Stromal cell of bone marrow (primary cell): Measurements from ENCODE around the gene PLAC1.

Experiments
- DNase-seq: peaks from one replicate; pipeline ENCODE4 v3.0.0-alpha.2; 2012; ENCODE audit warnings: low read depth

The PLAC1 gene

DNA sequence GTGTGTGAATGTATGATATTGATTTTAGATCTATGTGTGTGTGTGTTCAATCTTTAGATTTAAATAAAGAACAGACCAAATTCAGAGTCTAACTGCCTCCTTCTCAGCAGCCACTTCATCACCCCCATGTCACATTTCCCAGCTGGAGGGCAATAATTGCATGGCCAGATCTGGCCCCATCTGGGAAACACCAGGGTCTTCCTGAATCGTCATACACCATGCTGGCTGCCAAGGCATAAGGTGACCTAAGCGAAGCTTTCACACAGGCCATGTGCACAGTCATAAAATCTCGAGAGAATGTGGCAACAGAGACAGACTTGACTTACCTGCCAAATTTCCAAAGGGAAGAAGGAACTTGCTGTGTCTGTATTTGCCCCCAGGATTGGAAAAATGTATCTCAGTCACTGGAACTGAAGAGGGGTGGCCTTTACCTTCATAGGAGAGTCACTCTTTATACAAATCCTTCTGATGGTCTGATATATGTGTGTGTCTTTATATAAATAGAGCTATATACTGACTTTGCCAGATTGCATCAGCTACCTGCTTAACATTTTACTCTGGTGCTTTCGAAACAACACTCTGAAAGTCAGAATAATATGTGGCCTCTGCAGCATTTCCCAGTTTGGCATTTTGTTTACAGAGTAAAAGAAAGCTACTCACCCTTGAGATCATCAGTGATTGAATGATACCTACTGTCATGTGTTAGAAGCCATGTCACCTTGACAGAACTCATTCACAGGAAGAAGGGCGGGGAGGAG, at the start of gene PLAC1:
PLAC1 (minus strand) TSS at position 470 of the 758 bp plus-strand sequence. CDS start 91,789 bp downstream, outside the sequence.
- no peak for DNase-seq

DNA sequence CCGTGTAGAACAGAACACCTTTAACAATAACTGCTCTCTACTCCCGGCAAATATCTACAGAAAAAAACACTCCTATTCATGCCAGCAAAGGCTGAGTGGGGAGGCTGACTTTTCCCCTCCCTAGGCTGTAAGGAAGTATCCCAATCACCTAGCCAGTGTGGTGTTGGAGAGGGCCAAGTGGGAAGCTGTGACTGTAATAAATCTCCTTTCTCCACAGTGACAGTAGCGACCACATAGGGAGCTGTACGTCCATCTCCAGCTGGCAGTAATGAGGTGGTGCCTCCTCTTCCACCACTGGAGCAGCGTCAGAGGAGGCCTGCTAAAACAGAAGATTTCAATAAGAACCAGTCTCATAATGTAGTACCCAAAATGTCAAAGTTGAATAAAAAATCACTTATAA, 47.9 kb upstream of the PLAC1 start:
- no peak for DNase-seq

GRCh38 chrX:134695999-134696398, 37.7 kb upstream of the PLAC1 start:
- DNase-seq = no peak

DNA sequence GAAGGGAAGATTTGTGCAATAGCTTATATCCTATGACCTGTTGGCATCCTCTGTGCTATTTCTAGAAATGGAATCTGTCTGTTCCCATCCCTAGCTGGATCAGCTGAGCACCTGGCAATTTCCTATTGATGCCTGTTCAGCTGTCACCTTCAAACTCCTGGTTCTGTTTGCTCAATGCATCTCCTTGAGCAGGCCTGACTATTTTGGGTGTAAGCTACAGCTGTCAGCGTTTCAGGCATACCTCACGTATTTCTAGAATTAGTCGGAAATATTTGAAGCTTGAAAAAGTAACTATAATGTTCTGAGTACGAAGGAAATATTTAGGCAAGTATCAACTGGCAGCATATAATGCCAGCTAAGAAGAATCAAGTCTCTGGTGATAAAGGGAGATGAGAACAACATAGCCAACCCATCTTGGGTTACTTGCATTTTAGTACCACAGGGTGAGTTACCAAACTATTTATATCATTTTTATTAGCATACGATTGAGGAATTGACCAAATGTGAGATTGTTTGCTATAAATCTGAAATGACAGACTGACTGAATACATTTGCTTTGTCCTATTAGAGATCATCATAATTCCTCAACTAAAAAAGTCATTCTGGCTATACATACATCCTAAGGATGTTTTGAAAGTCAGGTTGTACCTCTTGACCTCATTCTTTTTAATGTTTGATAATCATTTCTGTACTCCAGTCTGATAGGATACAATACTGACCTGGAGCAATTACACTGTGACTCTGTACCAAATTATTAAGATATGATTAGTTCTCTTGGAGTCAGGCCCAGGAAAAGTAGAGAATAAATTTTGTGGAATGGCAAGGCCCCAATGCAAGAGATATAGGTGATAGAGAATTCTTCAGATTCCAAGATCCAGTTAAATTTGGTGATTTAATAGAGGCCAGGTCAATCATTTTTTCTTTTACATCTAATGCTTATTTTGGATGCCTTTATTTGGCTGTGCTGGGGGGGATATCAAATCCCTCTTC, 36.4 kb upstream of the PLAC1 start:
- no peak for DNase-seq

DNA sequence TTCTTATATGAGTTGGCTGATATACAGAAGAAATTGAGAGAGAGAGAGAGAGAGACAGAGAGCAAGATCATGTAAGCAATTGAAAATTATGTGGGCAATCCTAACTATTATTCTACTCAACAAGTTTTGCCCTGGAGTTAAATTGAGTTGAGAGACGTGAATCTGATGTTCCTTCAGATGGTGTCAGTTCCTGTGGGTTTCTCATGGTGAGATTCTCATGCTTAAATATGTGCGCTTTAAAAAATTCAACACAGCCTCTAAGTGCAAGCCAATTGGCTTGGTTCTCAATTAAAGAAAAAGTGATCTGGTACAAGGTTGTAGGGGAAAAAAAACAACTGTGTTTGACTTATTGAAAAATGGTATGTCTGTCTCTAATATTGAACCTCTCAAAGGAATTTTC, 35.4 kb upstream of the PLAC1 start:
- no peak for DNase-seq

GRCh38 chrX:134692990-134693389, 34.7 kb upstream of the PLAC1 start:
- DNase-seq = peak; percentile 57

DNA sequence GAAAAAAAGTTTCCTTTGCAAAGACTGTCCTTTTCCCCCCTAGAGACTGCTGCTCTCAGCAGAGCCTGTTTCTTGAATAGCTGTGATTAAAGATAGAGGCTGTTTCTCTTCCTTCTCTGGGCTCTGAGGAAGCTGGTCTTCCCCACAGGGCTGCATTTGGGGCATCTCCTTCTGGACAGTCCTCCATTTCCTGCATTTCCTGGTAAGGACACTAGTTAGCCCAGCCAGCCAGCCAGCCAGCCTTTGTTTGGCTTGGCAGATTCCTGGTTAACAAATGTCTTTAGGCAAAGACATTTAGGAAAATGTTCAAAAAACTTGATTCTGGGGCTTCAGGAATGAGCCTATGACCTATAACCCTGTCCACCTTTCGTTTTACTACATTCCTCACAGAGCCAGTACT, 34.0 kb upstream of the PLAC1 start:
- DNase-seq = no peak

DNA sequence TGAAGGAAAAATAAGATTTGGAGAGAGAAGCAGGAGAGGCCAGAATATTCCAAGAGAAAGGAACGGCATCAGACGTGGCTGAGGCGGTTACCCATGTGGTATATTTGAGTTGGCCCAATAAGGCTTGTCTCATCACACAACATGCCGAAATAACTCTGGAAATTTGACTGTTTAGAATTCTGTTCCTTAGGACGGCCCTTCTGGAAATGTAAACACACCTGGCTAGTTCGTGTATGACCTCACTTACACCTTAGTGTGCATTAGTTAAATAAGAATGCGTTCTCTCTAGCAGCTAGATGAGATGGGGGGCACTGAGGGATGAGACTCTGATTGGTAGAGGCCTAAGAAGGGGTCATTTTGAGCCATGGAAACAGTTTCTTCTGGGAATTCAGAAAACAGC, 33.2 kb upstream of the PLAC1 start:
- no peak for DNase-seq

DNA sequence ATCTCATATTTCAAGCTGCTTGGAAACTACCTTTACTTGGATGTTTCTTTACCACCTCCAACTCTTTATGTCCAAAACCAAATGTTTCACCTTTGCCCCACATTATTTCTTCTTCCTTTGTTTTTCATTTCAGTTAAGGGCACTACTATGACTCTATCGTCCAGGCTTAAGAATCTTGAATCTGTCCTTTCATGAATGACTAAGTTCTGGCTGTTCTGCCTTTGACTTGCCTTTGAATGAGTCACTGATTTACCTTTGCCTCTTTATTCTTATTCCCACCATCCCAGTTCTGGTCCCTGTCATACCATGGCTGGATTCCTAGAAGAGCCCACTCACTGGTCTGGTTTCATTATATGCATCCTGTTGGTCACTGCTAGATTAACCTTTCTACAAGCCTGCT, 30.6 kb upstream of the PLAC1 start:
- DNase-seq = no peak

- no peak for DNase-seq
These were observed 30.0 kb upstream of the PLAC1 start for GRCh38 chrX:134688031-134688823.

GRCh38 chrX:134685668-134686067, 27.4 kb upstream of the PLAC1 start:
- DNase-seq = no peak

GRCh38 chrX:134684956-134685355, 26.7 kb upstream of the PLAC1 start:
- no peak for DNase-seq

GRCh38 chrX:134683351-134684005, 25.2 kb upstream of the PLAC1 start:
- DNase-seq = no peak

- DNase-seq = no peak
These were observed 23.8 kb upstream of the PLAC1 start for GRCh38 chrX:134682081-134682480.

GRCh38 chrX:134679644-134680043, 21.4 kb upstream of the PLAC1 start:
- DNase-seq = no peak

GRCh38 chrX:134679221-134679620, 20.9 kb upstream of the PLAC1 start:
- DNase-seq = no peak

DNA sequence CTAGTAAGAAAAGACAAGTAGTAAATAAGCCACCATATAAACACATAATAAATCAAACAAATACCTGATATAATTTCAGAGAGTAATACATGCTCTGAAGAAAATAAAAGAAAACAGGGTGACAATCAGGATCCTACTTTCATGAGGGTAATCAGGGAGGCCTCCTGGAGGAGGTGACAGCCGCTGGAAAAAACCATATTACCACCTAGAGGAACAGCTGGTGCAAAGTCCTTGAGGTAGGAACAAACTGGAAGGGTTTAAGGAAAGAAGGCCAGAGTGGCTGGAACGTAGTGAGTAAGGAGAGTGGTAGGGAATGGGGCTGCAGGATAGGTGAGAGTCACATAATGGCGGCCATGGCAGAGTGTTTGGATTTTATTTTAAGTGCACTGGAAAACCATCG, 19.1 kb upstream of the PLAC1 start:
- no peak for DNase-seq

DNA sequence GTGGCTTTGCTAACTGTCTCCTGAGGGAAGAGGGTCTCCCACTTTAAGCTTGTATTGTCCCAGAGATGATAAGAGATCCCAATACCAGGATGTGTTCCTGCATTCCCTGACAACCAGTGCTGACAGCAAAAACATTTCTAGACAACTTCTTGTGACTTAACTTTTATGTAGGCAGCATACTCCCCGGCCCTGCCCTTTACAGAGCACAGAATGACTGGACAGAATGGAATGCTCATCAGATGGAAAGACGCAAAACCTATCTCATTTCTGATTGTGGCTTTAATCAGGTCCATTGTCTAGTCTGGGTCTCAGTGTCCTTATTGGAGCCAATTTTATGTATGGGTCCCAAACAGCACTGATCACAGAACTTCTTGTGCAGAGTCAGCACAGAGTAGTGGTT, 18.2 kb upstream of the PLAC1 start:
- DNase-seq = no peak

- DNase-seq = no peak
These were observed 14.9 kb upstream of the PLAC1 start for GRCh38 chrX:134673123-134673522.

GRCh38 chrX:134672101-134672500, 13.8 kb upstream of the PLAC1 start:
- DNase-seq = no peak

DNA sequence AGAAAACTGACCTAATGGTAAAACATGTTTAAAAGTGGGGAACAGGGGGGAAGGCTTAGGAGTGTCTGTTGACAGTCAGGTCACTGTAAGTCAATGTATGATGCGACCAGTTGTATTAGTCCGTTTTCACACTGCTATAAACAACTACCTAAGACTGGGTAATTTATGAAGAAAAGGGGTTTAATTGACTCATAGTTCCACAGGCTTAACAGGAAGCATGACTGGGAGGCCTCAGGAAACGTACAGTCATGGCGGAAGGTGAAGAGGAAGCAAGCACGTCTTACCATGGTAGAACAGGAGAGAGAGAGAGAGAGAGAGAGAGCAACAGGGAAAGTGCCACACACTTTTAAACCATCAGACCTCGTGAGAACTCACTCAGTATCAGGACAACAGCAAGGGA, 13.0 kb upstream of the PLAC1 start:
- DNase-seq = no peak
